Kidney (tissue), 14 donors: Measurements from ENCODE around the gene SPATS2L. TPM values are rescaled to one million over a fixed set of nuclear protein-coding genes. Genes with fewer than 3 reads are reported as not detected.

ENCODE experiments used
- DNase-seq, 5 donors: peaks; one replicate each; pipeline ENCODE4 v3.0.0-alpha.2; 2013 to 2020
- FAIRE-seq: peaks from 2 replicates; lab custom pipeline; 2012; peaks lifted over from hg19 to GRCh38; lab: Jason Lieb, UNC
- H3K27ac ChIP-seq, 2 donors: one replicate each; pipeline ENCODE4 v1.7.0; 2013; ENCODE audit warnings: low read depth in 2 of 2, low read length in 2 of 2, inconsistent platforms in 1 of 2
- H3K27me3 ChIP-seq: one replicate; pipeline ENCODE4 v1.7.1; 2013; ENCODE audit warnings: low read length, inconsistent platforms; ENCODE audit not compliant: control insufficient read depth, insufficient read depth
- H3K36me3 ChIP-seq, 3 donors: one replicate each; pipeline versions ENCODE4 v1.7.0 to v1.7.1; 2013; ENCODE audit warnings: low read length in 3 of 3, control low read depth in 1 of 3, inconsistent platforms in 1 of 3; ENCODE audit not compliant: insufficient read depth in 3 of 3, control insufficient read depth in 2 of 3
- H3K4me1 ChIP-seq, 3 donors: one replicate each; pipeline versions ENCODE4 v1.7.0 to v1.7.1; 2013; ENCODE audit warnings: low read length in 3 of 3, inconsistent platforms in 1 of 3, low read depth in 1 of 3; ENCODE audit not compliant: control insufficient read depth in 2 of 3, insufficient read depth in 2 of 3
- H3K4me3 ChIP-seq, 3 donors: one replicate each; pipeline versions ENCODE4 v1.7.0 to v1.8.1; 2013; ENCODE audit warnings: low read length in 3 of 3, control low read depth in 1 of 3, inconsistent platforms in 1 of 3
- H3K9ac ChIP-seq, 3 donors: one replicate each; pipeline versions ENCODE4 v1.7.0 to v1.7.1; 2013; ENCODE audit warnings: low read length in 3 of 3, control low read depth in 1 of 3, inconsistent platforms in 1 of 3
- H3K9me3 ChIP-seq, 3 donors: one replicate each; pipeline versions ENCODE4 v1.7.0 to v1.7.1; 2013; ENCODE audit warnings: low read length in 3 of 3, control low read depth in 1 of 3, inconsistent platforms in 1 of 3; ENCODE audit not compliant: control insufficient read depth in 2 of 3, insufficient read depth in 1 of 3
- CTCF ChIP-seq: IDR thresholded peaks from 3 replicates; pipeline ENCODE4 v1.5.1; 2012; ENCODE audit warnings: mild to moderate bottlenecking, moderate library complexity, borderline replicate concordance; ENCODE audit not compliant: insufficient read depth; ENCODE audit errors: extremely low read depth
- intact Hi-C: fragments of 100-400 bp; cut with DNase I; formaldehyde crosslinking; loops from one replicate; pipeline ENCODE4 v1.11.1; 2022
- polyA plus RNA-seq: library from polyadenylated mRNA; stranded (reverse); fragments of 350-450 nt; fragmentation: Illumina TruSeq; extraction: RNeasy Lipid Tissue Mini Kit (QIAGEN cat#74804); gene quantifications from one replicate; pipeline ENCODE4 v1.2.3, GENCODE V29; 2014; ENCODE audit warnings: low read depth, low replicate concordance; ENCODE audit not compliant: insufficient read depth
- total RNA-seq: library from RNA; stranded (reverse); fragmentation: NEBNext Ultra II Directional; extraction: Animal tissue kit (Norgen Biotek cat#: 25700); gene quantifications from one replicate; pipeline ENCODE4 v1.2.1, GENCODE V29; 2021
- donor health status: control.
- donor health status: control.
- donor health status: control.
- donor health status: control.
- donor health status: control.
- donor health status: DM: yes; HTN: yes; CAD: no.
- donor health status: Normal renal cell carcinoma (clear cell type).

SPATS2L gene
- total and polyA plus RNA-seq, 2 donors from 2014 or later = 86.1 to 166 TPM

GRCh38 chr2:200438846-200439245, 132.4 kb downstream of the SPATS2L start:
- DNase-seq = no peak
- intact Hi-C loops = no loop called here
- Histone ChIP-seq H3K27ac (no peak overlapping the region), H3K9ac (no peak overlapping the region), H3K9me3 (no peaks in the 10 kb centered on the region), H3K4me1 (no peaks in the 10 kb centered on the region), H3K27me3 (no peaks in the 10 kb centered on the region), H3K36me3 (peaks cover 4 to 8% (median 7%) of the 10 kb centered on the region in 3 donors), H3K4me3 (no peak overlapping the region)
- TF ChIP-seq CTCF = no peak
- no peak for FAIRE-seq

GRCh38 chr2:200439981-200440380, 133.5 kb downstream of the SPATS2L start:
- Histone ChIP-seq H3K9ac (no peak overlapping the region), H3K9me3 (no peaks in the 10 kb centered on the region), H3K4me3 (no peak overlapping the region), H3K27ac (no peak overlapping the region), H3K27me3 (no peaks in the 10 kb centered on the region), H3K36me3 (peaks cover 4 to 8% (median 7%) of the 10 kb centered on the region in 3 donors), H3K4me1 (no peaks in the 10 kb centered on the region)
- no peak for DNase-seq
- intact Hi-C loops = no loop called here
- FAIRE-seq = no peak
- no peak for TF ChIP-seq CTCF

GRCh38 chr2:200442471-200442870, 136.0 kb downstream of the SPATS2L start:
- TF ChIP-seq CTCF = no peak
- Histone ChIP-seq H3K36me3 (peaks cover 0 to 8% (median 7%) of the 10 kb centered on the region in 3 donors), H3K27ac (no peak overlapping the region), H3K4me1 (no peaks in the 10 kb centered on the region), H3K4me3 (no peak overlapping the region), H3K27me3 (no peaks in the 10 kb centered on the region), H3K9ac (no peak overlapping the region), H3K9me3 (no peaks in the 10 kb centered on the region)
- DNase-seq (peak in 1 of 5 donors; percentile 25), FAIRE-seq (no peak)
- intact Hi-C loops = no loop called here

- no peak overlapping the region for H3K27ac ChIP-seq
- peaks cover 0 to 8% (median 7%) of the 10 kb centered on the region in 3 donors for H3K36me3 ChIP-seq
- no peaks in the 10 kb centered on the region for H3K27me3 ChIP-seq
- DNase-seq (no peak), FAIRE-seq (no peak)
- H3K4me3 ChIP-seq = no peak overlapping the region
- no peaks in the 10 kb centered on the region for H3K4me1 ChIP-seq
- intact Hi-C loops = no loop called here
- no peak overlapping the region for H3K9ac ChIP-seq
- TF ChIP-seq CTCF = no peak
- no peaks in the 10 kb centered on the region for H3K9me3 ChIP-seq
These were observed 136.9 kb downstream of the SPATS2L start for GRCh38 chr2:200443376-200443775.
